Loucy (cell line): ENCODE results near the gene CCDC60.

ENCODE experiments used
- H2AFZ ChIP-seq: fragments of 200-600 bp; sonication (generic); 2 replicates; pipeline ENCODE4 v1.6.0; 2016; ENCODE audit warnings: antibody characterized with exemption, mild to moderate bottlenecking, low read length, moderate library complexity
- H3F3A ChIP-seq: fragments of 200-600 bp; 2 replicates; pipeline ENCODE4 v1.6.0; 2016; ENCODE audit warnings: antibody characterized with exemption, low read depth, mild to moderate bottlenecking
- H3K27me3 ChIP-seq: fragments of 200-600 bp; sonication (generic); 2 replicates; pipeline ENCODE4 v1.6.1; 2014; ENCODE audit warnings: low read length, mild to moderate bottlenecking; ENCODE audit not compliant: insufficient read depth, poor library complexity, severe bottlenecking
- H3K36me3 ChIP-seq: fragments of 200-600 bp; sonication (generic); 2 replicates; pipeline ENCODE4 v1.6.1; 2016; ENCODE audit warnings: low read length; ENCODE audit not compliant: insufficient read depth
- H3K4me1 ChIP-seq: fragments of 200-600 bp; sonication (generic); 2 replicates; pipeline ENCODE4 v1.5.1; 2014; ENCODE audit warnings: low read length, mild to moderate bottlenecking; ENCODE audit not compliant: insufficient read depth, poor library complexity, severe bottlenecking
- H3K4me2 ChIP-seq: fragments of 200-600 bp; sonication (generic); 2 replicates; pipeline ENCODE4 v1.6.0; 2014; ENCODE audit warnings: antibody characterized with exemption, low read length, low read depth, mild to moderate bottlenecking; ENCODE audit not compliant: poor library complexity, severe bottlenecking
- H3K4me3 ChIP-seq: fragments of 200-600 bp; sonication (generic); 2 replicates; pipeline ENCODE4 v1.5.1; 2014; ENCODE audit warnings: low read length, mild to moderate bottlenecking, mixed read lengths; ENCODE audit not compliant: poor library complexity, severe bottlenecking
- H3K79me2 ChIP-seq: fragments of 200-600 bp; sonication (generic); 2 replicates; pipeline ENCODE4 v1.6.1; 2014; ENCODE audit warnings: low read length; ENCODE audit not compliant: insufficient read depth
- H3K9ac ChIP-seq: fragments of 200-600 bp; sonication (generic); 2 replicates; pipeline ENCODE4 v1.6.0; 2014; ENCODE audit warnings: mild to moderate bottlenecking, low read depth, low read length, moderate library complexity; ENCODE audit not compliant: poor library complexity, severe bottlenecking
- H3K9me2 ChIP-seq: fragments of 200-600 bp; sonication (generic); replicated peaks from 2 replicates; pipeline ENCODE4 v1.6.1; 2016; ENCODE audit warnings: low read depth, low read length, mixed read lengths
- H3K9me3 ChIP-seq: fragments of 200-600 bp; sonication (generic); 2 replicates; pipeline ENCODE4 v1.6.1; 2014; ENCODE audit warnings: mild to moderate bottlenecking, antibody characterized with exemption, low read length, low read depth; ENCODE audit not compliant: insufficient read depth
- H4K20me1 ChIP-seq: fragments of 200-600 bp; sonication (generic); 2 replicates; pipeline ENCODE4 v1.6.0; 2014; ENCODE audit warnings: antibody characterized with exemption, low read length, mild to moderate bottlenecking; ENCODE audit not compliant: insufficient read depth, poor library complexity, severe bottlenecking
- EZH2phosphoT487 ChIP-seq: fragments of 200-600 bp; IDR thresholded peaks from 2 replicates; pipeline ENCODE4 v1.6.1; 2018; ENCODE audit warnings: antibody characterized with exemption, mild to moderate bottlenecking, moderate library complexity, borderline replicate concordance
- TF ChIP-seq, protein P1 (sequence below): fragments of 200-600 bp; sonication (generic); conservative IDR thresholded peaks from 2 replicates; pipeline ENCODE4 v1.5.1; 2014; ENCODE audit warnings: mild to moderate bottlenecking, antibody characterized with exemption, low read length

The CCDC60 gene

DNA sequence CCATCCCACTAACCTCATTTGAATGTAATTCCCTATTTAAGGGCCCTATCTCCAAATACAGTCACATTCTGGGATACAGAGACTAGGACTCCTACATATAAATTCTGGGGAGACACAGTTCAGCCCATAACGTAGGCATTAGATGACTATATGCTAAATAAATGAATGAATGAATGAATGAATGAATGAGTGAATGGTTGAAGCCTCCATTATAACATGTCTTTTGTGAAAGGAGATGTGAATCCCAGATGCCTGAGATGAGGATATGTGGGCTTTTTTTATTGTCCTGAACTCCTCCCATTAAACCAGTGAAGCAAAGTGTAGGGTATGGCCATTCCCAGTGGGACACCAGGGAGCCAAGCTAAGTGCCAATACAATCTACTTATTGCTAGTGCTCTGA lies 238.6 kb downstream of the CCDC60 start:
- H3F3A ChIP-seq, result no peaks in the 10 kb centered on the region
- no peaks in the 10 kb centered on the region for H3K9me3 ChIP-seq
- H3K4me2 ChIP-seq, result no peak overlapping the region
- TF ChIP-seq, protein P1, sequence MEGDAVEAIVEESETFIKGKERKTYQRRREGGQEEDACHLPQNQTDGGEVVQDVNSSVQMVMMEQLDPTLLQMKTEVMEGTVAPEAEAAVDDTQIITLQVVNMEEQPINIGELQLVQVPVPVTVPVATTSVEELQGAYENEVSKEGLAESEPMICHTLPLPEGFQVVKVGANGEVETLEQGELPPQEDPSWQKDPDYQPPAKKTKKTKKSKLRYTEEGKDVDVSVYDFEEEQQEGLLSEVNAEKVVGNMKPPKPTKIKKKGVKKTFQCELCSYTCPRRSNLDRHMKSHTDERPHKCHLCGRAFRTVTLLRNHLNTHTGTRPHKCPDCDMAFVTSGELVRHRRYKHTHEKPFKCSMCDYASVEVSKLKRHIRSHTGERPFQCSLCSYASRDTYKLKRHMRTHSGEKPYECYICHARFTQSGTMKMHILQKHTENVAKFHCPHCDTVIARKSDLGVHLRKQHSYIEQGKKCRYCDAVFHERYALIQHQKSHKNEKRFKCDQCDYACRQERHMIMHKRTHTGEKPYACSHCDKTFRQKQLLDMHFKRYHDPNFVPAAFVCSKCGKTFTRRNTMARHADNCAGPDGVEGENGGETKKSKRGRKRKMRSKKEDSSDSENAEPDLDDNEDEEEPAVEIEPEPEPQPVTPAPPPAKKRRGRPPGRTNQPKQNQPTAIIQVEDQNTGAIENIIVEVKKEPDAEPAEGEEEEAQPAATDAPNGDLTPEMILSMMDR, result no peak
- no peak for TF ChIP-seq EZH2phosphoT487
- H3K4me3 ChIP-seq, result no peak overlapping the region
- no peaks in the 10 kb centered on the region for H4K20me1 ChIP-seq
- no peak overlapping the region for H3K9ac ChIP-seq
- H2AFZ ChIP-seq, result no peak overlapping the region
- H3K36me3 ChIP-seq, result no peaks in the 10 kb centered on the region
- H3K27me3 ChIP-seq, result no peaks in the 10 kb centered on the region
- H3K9me2 ChIP-seq, result no peaks in the 10 kb centered on the region
- H3K4me1 ChIP-seq, result no peaks in the 10 kb centered on the region
- H3K79me2 ChIP-seq, result no peaks in the 10 kb centered on the region

DNA sequence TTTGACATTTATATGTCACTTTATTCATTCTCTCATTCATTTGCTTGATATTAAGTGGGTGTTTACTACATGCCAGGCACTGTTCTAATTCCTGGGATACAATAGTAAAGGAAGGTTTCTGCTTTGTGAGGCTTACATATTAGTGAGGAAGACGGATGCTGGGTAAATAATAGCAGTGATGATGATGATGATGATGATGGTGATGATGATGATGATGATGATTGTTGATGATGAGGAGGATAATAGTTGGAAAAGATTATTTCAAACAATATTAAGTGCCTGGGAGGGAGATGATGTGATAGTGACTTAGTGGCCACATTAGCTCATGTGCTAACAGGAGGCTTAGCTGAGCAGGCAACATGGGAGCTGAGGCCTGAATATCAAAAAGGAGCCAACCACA lies 239.7 kb downstream of the CCDC60 start:
- Histone ChIP-seq H3K4me3 (no peak overlapping the region), H3F3A (no peaks in the 10 kb centered on the region), H3K36me3 (no peaks in the 10 kb centered on the region), H2AFZ (no peak overlapping the region), H3K79me2 (no peaks in the 10 kb centered on the region), H4K20me1 (no peaks in the 10 kb centered on the region), H3K27me3 (no peaks in the 10 kb centered on the region), H3K4me1 (no peaks in the 10 kb centered on the region), H3K9ac (no peak overlapping the region), H3K9me3 (no peaks in the 10 kb centered on the region), H3K9me2 (no peaks in the 10 kb centered on the region), H3K4me2 (no peak overlapping the region)
- TF ChIP-seq EZH2phosphoT487, result no peak
- TF ChIP-seq, protein P1, result no peak

DNA sequence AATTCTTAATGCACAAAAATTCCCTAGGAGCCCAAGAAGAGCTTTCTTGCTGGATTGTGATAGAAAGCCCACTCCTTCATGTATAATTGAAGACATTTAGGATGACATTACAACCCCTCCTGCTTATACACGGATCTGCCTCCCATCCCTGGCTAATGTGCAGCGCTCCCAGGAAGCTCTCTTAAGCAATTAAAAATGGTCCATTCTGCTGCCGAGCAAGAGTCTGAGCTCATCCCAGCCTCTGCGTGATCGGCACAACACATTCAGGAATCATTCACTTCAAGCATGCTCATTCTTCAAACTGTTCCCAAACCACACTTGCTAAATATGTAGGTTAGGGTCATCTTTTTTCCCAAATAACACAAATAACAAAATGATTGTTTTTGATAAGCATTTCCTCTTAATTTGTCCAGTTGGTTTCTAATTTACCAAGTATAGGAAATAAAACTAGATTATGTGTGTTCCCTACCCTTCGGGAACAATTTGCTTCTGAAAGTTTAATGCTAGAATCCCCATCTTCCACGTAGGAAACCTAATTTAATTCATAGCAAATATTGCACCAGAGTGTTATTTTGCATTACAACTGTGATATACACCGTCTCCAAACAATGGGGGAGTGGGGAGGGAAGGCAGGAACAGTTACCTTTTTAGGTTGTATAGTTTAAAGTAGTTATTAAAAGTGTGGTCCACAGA lies 241.7 kb downstream of the CCDC60 start:
- H3F3A ChIP-seq, result no peaks in the 10 kb centered on the region
- H3K4me1 ChIP-seq, result no peaks in the 10 kb centered on the region
- H3K9me2 ChIP-seq, result no peaks in the 10 kb centered on the region

More for the DNA sequence above, 241.7 kb downstream of the CCDC60 start:
- Histone ChIP-seq H3K9ac (no peak overlapping the region), H2AFZ (no peak overlapping the region), H3K4me3 (no peak overlapping the region), H3K4me2 (no peak overlapping the region), H3K27me3 (no peaks in the 10 kb centered on the region), H3K79me2 (no peaks in the 10 kb centered on the region), H3K36me3 (no peaks in the 10 kb centered on the region), H4K20me1 (no peaks in the 10 kb centered on the region), H3K9me3 (no peaks in the 10 kb centered on the region)
- TF ChIP-seq, protein P1, result no peak
- TF ChIP-seq EZH2phosphoT487, result no peak
